Mucosa of rectum (tissue), 2 donors: ENCODE results near the gene POLD2.
A peak's percentile ranks its signal among the peaks of the same experiment; 100 is the strongest.

ENCODE experiments used
- H3K27ac ChIP-seq, 2 donors: one replicate each; pipeline ENCODE4 v1.7.0; 2013; ENCODE audit warnings: inconsistent platforms in 2 of 2, low read depth in 2 of 2, low read length in 2 of 2
- H3K27me3 ChIP-seq, 2 donors: one replicate each; pipeline ENCODE4 v1.7.0; 2013; ENCODE audit warnings: low read length in 2 of 2; ENCODE audit not compliant: control insufficient read depth in 2 of 2, insufficient read depth in 2 of 2
- H3K36me3 ChIP-seq, 2 donors: one replicate each; pipeline ENCODE4 v1.7.0; 2013; ENCODE audit warnings: low read length in 2 of 2; ENCODE audit not compliant: control insufficient read depth in 2 of 2, insufficient read depth in 2 of 2
- H3K4me1 ChIP-seq, 2 donors: one replicate each; pipeline ENCODE4 v1.7.0; 2013; ENCODE audit warnings: low read length in 2 of 2, mild to moderate bottlenecking in 1 of 2; ENCODE audit not compliant: control insufficient read depth in 2 of 2, insufficient read depth in 2 of 2
- H3K4me3 ChIP-seq, 2 donors: one replicate each; pipeline ENCODE4 v1.7.0; 2013; ENCODE audit warnings: low read length in 2 of 2
- H3K9ac ChIP-seq, 2 donors: one replicate each; pipeline ENCODE4 v1.7.0; 2013; ENCODE audit warnings: low read length in 2 of 2, low read depth in 1 of 2, mild to moderate bottlenecking in 1 of 2
- H3K9me3 ChIP-seq, 2 donors: one replicate each; pipeline ENCODE4 v1.7.0; 2013; ENCODE audit warnings: low read length in 2 of 2; ENCODE audit not compliant: control insufficient read depth in 2 of 2
- donor health status: healthy.
- donor health status: Normal muscosa, but diverticular disease.

Gene POLD2

DNA sequence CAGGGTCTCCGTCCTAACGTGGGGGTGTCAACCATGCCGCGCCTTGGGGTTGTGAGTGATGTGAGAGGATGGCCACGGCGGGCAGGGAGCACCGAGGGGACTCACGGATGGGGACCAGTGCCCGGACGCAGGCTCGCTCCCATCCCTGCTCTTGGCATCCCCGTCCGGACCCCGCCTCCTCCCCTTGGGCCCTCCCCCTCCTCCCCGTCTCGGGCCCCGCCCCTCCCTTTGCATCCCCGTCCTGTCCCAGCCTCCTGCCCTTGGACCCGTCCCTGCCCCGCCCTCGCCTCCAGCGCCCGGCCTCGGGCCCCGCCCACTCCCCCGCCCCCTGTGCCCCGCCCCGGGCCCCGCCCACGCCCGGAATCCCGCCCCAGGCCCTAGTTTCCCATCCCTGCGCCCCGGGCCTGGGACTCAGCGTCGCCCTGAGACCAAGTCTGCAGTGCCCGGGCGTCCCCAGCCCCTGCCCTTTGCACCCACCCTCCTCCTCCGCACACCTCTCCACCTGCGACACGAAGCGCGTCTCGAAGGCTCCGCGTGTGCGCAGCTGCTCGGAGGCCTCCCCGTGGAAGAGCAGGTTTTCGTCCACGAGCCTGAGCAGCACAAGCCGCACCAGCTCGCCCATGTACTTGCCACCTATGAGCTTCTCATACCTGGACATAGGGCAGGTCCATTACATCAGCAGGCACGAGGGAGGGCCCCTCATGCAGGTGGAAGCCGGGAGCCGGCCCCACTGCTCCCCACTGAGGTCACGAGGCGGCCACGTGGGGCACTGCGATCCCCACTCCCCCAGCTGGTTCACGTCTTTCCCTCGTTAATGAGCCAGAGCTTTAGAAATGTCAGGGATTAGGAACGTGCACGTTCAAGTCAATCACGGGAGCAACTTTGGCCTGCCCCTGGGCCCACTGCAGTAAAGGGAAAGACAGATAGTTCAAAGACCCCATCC, 22.9 kb upstream of the POLD2 start:
- Histone ChIP-seq H3K36me3 (no peaks in the 10 kb centered on the region), H3K4me3 (peak overlapping the region; percentile 59 to 62), H3K27me3 (no peaks in the 10 kb centered on the region), H3K9me3 (no peaks in the 10 kb centered on the region), H3K4me1 (peaks cover 0 to 6% of the 10 kb centered on the region in 2 donors), H3K9ac (peak overlapping the region in 1 of 2 donors; percentile 38), H3K27ac (no peak overlapping the region)

DNA sequence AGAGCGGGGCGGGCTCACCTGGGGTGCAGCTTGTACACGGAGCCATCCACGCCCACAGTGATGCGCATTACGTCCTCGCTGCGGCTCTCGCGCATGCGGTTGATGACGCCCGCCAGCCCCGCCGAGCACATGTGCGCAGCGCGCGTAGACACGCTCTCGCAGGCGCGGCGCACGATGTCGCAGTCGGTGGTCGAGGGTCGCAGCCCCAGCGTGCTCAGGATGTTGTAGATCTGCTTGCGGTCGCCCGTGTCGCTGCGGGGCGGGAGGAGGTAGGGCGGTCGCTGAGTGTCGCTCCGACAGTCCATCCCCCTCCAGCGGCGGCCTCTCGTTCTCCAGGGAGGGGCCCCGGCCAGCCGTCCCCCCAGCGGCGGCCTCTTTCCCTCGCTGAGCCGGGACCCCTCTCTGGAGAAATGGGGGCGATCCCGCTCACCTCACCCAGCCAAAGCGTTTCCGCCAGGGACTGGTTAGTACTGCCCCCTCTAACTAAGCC, 22.2 kb upstream of the POLD2 start:
- Histone ChIP-seq H3K4me3 (peak overlapping the region; percentile 59 to 62), H3K9me3 (no peaks in the 10 kb centered on the region), H3K27me3 (no peaks in the 10 kb centered on the region), H3K27ac (no peak overlapping the region), H3K4me1 (peaks cover 0 to 6% of the 10 kb centered on the region in 2 donors), H3K9ac (peak overlapping the region in 1 of 2 donors; percentile 38), H3K36me3 (no peaks in the 10 kb centered on the region)

DNA sequence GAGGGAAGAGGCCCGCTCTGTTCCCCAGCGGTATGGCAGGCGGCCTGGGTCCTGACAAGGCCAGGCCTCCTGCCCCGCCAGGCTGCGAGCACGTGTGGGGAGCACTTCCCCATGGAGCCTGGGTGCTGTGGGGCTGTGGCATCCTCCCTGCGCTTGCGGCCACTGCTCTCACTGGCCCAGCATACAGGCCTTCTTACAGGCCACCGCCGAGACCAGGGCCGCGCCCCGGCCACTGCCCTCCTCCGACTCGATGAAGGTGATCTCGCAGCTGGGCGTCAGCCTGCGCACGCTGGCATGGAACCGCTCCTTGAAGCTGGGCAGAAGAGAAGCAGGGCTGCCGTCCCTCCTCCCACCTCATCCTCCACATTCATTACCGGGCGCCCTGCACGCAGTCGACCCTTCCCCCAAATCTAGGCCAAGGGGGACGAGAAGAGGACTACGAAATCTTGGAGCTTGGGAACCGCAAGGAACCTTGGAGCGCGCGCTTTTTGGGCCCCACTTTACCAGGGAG, 21.7 kb upstream of the POLD2 start:
- H3K4me1 ChIP-seq, result peaks cover 0 to 6% of the 10 kb centered on the region in 2 donors

DNA sequence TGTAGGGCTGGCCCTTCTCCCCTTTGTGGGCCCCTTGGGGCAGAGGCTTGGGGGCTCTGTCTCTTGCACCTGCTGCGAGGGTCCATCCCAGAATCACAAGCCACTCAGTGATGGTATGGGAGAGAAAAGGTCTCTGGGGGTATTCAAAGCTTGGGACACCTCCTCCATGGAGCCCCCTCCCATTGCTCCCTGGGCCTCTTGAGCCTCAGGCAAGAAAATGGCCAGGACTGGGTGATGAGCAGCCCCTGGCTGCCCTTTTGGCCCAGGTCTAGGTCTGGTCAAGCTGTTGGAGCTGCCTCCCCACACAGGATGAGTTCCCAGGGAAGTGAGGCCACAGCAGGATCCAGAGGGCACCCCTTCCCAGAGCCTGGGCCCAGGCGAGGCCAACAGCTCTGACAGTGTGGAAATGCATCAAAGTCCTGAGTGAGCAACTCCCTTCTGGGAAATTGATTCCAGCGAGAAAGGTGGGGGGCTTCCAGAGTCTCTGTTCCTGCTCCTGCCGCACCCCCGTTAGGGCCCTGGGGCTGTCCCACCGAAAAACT, 21.1 kb upstream of the POLD2 start:
- Histone ChIP-seq H3K4me3 (no peak overlapping the region), H3K9ac (no peak overlapping the region), H3K27ac (no peak overlapping the region), H3K27me3 (no peaks in the 10 kb centered on the region), H3K9me3 (no peaks in the 10 kb centered on the region), H3K4me1 (peaks cover 0 to 6% of the 10 kb centered on the region in 2 donors), H3K36me3 (no peaks in the 10 kb centered on the region)

More for the DNA sequence above, 21.7 kb upstream of the POLD2 start:
- Histone ChIP-seq H3K4me3 (no peak overlapping the region), H3K36me3 (no peaks in the 10 kb centered on the region), H3K27me3 (no peaks in the 10 kb centered on the region), H3K9me3 (no peaks in the 10 kb centered on the region), H3K9ac (no peak overlapping the region), H3K27ac (no peak overlapping the region)

DNA sequence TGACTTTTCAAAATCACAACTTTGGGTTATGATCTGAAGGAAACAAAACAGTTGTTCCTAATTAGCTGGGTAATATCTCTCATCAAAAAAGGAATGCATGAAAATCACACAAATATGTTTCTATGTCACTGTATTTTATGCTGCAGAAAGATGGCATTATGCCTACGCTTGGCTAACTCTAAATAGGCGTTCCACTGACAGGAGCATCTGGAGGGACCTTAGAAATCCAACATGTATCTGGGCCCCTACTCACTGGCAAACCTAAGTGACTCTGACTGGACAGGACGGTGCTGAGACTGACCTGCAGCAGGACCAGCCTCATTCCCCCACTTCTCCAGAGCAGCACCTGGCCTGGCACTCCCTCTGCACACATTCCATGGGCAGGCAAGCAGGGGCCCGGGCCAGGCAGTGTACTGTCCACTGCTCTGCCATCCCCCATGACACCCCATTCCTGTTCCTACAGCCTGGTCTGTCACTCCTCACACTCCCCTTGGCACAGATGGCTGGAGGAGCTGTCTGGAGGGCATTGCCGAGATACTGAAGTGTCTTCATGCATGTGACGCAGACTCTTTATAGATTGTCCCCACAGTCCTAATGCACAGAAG, 20.4 kb upstream of the POLD2 start:
- peaks cover 0 to 6% of the 10 kb centered on the region in 2 donors for H3K4me1 ChIP-seq
- no peaks in the 10 kb centered on the region for H3K9me3 ChIP-seq
- H3K27ac ChIP-seq, result no peak overlapping the region
- no peak overlapping the region for H3K9ac ChIP-seq
- H3K4me3 ChIP-seq, result no peak overlapping the region
- H3K27me3 ChIP-seq, result no peaks in the 10 kb centered on the region
- no peaks in the 10 kb centered on the region for H3K36me3 ChIP-seq

DNA sequence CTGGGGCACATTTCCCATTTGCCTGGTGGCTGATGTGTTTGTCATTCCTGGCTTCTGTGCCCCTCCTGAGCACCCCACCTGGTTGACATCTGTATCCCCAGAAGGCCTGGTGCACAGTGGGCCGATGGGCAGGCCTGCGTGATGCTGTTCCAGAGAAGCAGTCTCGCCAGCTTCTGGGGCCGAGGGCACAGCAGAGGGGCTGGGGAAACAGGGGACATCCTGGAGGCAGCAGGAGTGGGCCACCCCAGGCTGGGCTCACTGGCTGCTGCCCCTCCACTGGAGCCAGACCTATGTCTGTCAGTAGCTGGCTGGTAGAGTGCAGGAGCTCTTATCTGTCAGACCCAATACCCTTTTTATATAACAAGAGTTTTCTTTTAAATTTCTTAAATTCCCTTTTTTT, 18.7 kb upstream of the POLD2 start:
- no peaks in the 10 kb centered on the region for H3K9me3 ChIP-seq
- H3K4me1 ChIP-seq, result peaks cover 0 to 6% of the 10 kb centered on the region in 2 donors
- no peak overlapping the region for H3K4me3 ChIP-seq
- H3K9ac ChIP-seq, result no peak overlapping the region
- no peaks in the 10 kb centered on the region for H3K36me3 ChIP-seq
- H3K27ac ChIP-seq, result no peak overlapping the region
- no peaks in the 10 kb centered on the region for H3K27me3 ChIP-seq

DNA sequence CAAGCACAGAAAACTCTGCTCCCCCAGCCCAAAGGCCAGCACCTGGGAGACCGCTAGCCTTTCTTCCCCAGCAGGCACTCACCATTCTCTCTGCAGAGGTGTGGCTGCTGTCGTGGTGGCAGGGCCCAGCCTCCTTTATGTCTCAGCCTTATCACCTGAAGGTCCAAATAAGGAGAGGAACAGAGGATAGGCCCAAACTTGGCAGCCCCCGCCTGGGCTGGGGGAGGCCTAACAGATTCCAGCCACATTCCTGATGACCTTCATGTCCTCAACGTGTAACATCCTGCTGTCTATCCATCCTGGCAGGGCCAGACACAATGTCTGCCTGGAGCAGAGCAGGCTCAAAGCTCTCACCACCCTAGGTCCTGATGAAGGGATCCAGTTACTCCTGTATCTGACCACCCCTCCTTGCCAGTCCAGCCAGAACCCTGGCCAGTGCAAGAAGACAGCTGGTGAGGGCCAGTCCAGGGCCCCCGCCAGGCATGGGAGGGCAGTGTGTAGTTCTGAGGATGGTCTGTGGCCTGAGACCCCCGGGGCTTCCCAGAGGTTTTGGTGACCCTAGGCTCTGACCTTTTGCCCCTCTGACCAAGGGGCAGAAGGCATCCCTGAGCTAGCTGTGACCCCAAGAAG, 18.0 kb upstream of the POLD2 start, which contains the start of gene MYL7:
MYL7 (minus strand) TSS at position 112 of the 630 bp plus-strand sequence; CDS start at position 85, 27 bp downstream.
- H3K27ac ChIP-seq, result no peak within 1 kb of the TSS

DNA sequence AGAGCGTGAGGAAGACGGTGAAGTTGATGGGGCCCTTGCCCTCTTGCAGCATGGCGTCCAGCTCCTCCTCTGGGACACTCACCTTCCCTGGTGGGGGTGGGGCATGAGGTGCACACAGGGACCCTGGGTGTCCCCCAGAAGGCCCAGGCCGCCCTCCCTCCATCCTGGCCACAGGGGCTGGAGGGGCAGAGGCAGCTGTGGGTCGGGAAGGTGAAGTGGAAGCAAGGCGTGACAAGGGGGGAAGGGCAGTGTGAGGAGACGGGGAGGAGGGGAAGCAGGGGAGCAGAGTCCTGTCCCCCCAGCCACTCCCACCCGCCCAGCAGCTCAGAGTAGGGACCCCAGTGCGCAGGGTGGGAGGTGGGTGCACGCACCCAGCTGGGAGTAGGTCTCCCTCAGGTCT, 17.0 kb upstream of the POLD2 start:
- H3K4me3 ChIP-seq, result no peak overlapping the region

More for the DNA sequence above, 18.0 kb upstream of the POLD2 start, which contains the start of gene MYL7:
- Histone ChIP-seq H3K4me3 (no peak within 1 kb of the TSS), H3K36me3 (no peaks in the 10 kb centered on the region), H3K27me3 (no peaks in the 10 kb centered on the region), H3K9me3 (no peaks in the 10 kb centered on the region), H3K4me1 (peaks cover 0 to under 1% of the 10 kb centered on the region in 2 donors), H3K9ac (no peak within 1 kb of the TSS)

DNA sequence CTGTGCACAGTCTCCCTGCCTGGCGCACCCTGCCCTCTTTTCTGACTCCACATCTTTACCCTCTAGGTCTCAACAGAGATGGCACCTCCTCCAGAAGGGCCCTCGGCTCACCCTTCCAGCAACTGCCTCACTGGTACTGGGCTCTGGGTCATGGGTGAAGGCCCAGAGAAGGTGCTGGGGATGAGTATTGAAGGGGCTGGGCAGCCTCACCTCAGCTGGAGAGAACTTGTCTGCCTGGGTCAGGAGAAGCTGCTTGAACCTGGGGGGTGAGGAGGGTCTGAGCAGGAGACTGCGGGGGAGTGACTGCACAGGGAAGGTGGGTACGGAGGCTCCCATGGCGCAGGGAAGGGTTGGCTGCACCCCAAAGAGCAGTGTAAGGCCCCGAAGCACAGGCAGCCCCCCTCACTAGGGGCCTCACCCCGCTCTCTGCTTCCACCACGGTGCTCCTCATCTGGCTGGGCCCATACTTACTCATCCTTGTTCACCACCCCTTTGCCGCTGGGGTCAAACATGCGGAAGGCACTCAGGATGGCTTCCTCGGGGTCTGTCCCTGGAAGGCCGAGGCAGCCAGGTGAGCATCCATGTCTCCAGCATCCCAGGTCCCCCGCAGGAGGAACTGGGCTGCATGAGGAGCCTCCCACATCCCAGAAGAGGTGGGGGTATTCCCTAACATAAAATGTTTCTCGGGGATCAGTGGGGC, 16.1 kb upstream of the POLD2 start:
- Histone ChIP-seq H3K4me1 (no peaks in the 10 kb centered on the region), H3K4me3 (no peak overlapping the region), H3K27ac (no peak overlapping the region), H3K9me3 (no peaks in the 10 kb centered on the region), H3K9ac (no peak overlapping the region), H3K27me3 (no peaks in the 10 kb centered on the region), H3K36me3 (no peaks in the 10 kb centered on the region)

More for the DNA sequence above, 17.0 kb upstream of the POLD2 start:
- Histone ChIP-seq H3K9ac (no peak overlapping the region), H3K9me3 (no peaks in the 10 kb centered on the region), H3K36me3 (no peaks in the 10 kb centered on the region), H3K4me1 (no peaks in the 10 kb centered on the region), H3K27ac (no peak overlapping the region), H3K27me3 (no peaks in the 10 kb centered on the region)
